Liver (tissue), 9 donors: ENCODE results near the gene PSMG4. TPM values are rescaled to one million over a fixed set of nuclear protein-coding genes. Genes with fewer than 3 reads are reported as not detected.

Experiments
- DNase-seq: peaks from one replicate; pipeline ENCODE4 v3.0.0-alpha.2; 2017; ENCODE audit warnings: low spot score
- H3K27ac ChIP-seq, 2 donors: one replicate each; pipeline ENCODE4 v1.7.0; 2013; ENCODE audit warnings: inconsistent platforms in 2 of 2, low read length in 2 of 2, control low read depth in 1 of 2, low read depth in 1 of 2, mild to moderate bottlenecking in 1 of 2
- H3K27me3 ChIP-seq, 4 donors: one replicate each; pipeline versions ENCODE4 v1.6.1 to v1.7.0; 2013; ENCODE audit warnings: low read length in 3 of 4, inconsistent platforms in 1 of 4, mild to moderate bottlenecking in 1 of 4, moderate library complexity in 1 of 4; ENCODE audit not compliant: control insufficient read depth in 4 of 4, insufficient read depth in 4 of 4
- H3K36me3 ChIP-seq, 4 donors: one replicate each; pipeline versions ENCODE4 v1.6.1 to v1.7.0; 2013; ENCODE audit warnings: low read length in 3 of 4, mild to moderate bottlenecking in 3 of 4, low read depth in 1 of 4, moderate library complexity in 1 of 4; ENCODE audit not compliant: control insufficient read depth in 4 of 4, insufficient read depth in 3 of 4
- H3K4me1 ChIP-seq, 4 donors: one replicate each; pipeline versions ENCODE4 v1.6.1 to v1.7.0; 2013; ENCODE audit warnings: low read length in 3 of 4, mild to moderate bottlenecking in 3 of 4, moderate library complexity in 1 of 4; ENCODE audit not compliant: control insufficient read depth in 4 of 4, insufficient read depth in 4 of 4
- H3K4me3 ChIP-seq, 3 donors: one replicate each; pipeline versions ENCODE4 v1.6.1 to v1.7.0; 2013; ENCODE audit warnings: low read length in 3 of 3, control low read depth in 1 of 3, low read depth in 1 of 3, mild to moderate bottlenecking in 1 of 3
- H3K9ac ChIP-seq, 2 donors: one replicate each; pipeline ENCODE4 v1.7.0; 2013; ENCODE audit warnings: low read length in 2 of 2, mild to moderate bottlenecking in 2 of 2, moderate library complexity in 2 of 2, control low read depth in 1 of 2, low read depth in 1 of 2
- H3K9me3 ChIP-seq, 4 donors: one replicate each; pipeline versions ENCODE4 v1.6.1 to v1.7.0; 2013; ENCODE audit warnings: low read length in 3 of 4; ENCODE audit not compliant: control insufficient read depth in 4 of 4
- ATF3 ChIP-seq: IDR thresholded peaks from 2 replicates; pipeline ENCODE4 v1.6.1; 2016; ENCODE audit warnings: antibody characterized with exemption
- CTCF ChIP-seq: fragments of 150-350 bp; IDR thresholded peaks from 2 replicates; pipeline ENCODE4 v1.5.1; 2017; ENCODE audit warnings: improper control_type of control experiment, low read depth, low read length; ENCODE audit not compliant: missing input control
- EGR1 ChIP-seq, 2 donors: IDR thresholded peaks; 2 replicates each; pipeline ENCODE4 v1.6.1; 2016 to 2018; ENCODE audit warnings: antibody characterized with exemption in 2 of 2, low read depth in 2 of 2
- FOXA1 ChIP-seq: IDR thresholded peaks from 2 replicates; pipeline ENCODE4 v1.6.1; 2016; ENCODE audit warnings: antibody characterized with exemption
- FOXA2 ChIP-seq: IDR thresholded peaks from 2 replicates; pipeline ENCODE4 v1.6.1; 2016; ENCODE audit warnings: antibody characterized with exemption
- GABPA ChIP-seq, 2 donors: IDR thresholded peaks in 1 of 2; conservative IDR thresholded peaks in 1 of 2; 2 replicates each; pipeline ENCODE4 v1.6.1; 2016; ENCODE audit warnings: antibody characterized with exemption in 2 of 2, mild to moderate bottlenecking in 1 of 2, moderate library complexity in 1 of 2
- HNF4A ChIP-seq, 2 donors: conservative IDR thresholded peaks; 2 replicates each; pipeline ENCODE4 v1.6.1; 2016; ENCODE audit warnings: antibody characterized with exemption in 2 of 2, mild to moderate bottlenecking in 2 of 2
- HNF4G ChIP-seq: IDR thresholded peaks from 2 replicates; pipeline ENCODE4 v1.6.1; 2016; ENCODE audit warnings: antibody characterized with exemption
- JUND ChIP-seq, 2 donors: IDR thresholded peaks; 2 replicates each; pipeline ENCODE4 v1.6.1; 2016; ENCODE audit warnings: antibody characterized with exemption in 2 of 2
- MAX ChIP-seq: IDR thresholded peaks from 2 replicates; pipeline ENCODE4 v1.6.1; 2016; ENCODE audit warnings: antibody characterized with exemption
- NR2F2 ChIP-seq: IDR thresholded peaks from 2 replicates; pipeline ENCODE4 v1.6.1; 2016; ENCODE audit warnings: antibody characterized with exemption
- RAD21 ChIP-seq, 2 donors: IDR thresholded peaks; 2 replicates each; pipeline ENCODE4 v1.6.1; 2016; ENCODE audit warnings: antibody characterized with exemption in 2 of 2, mild to moderate bottlenecking in 2 of 2
- REST ChIP-seq: IDR thresholded peaks from 2 replicates; pipeline ENCODE4 v1.6.1; 2016; ENCODE audit warnings: antibody characterized with exemption, mild to moderate bottlenecking
- RXRA ChIP-seq, 2 donors: IDR thresholded peaks; 2 replicates each; pipeline ENCODE4 v1.6.1; 2017 to 2018; ENCODE audit warnings: antibody characterized with exemption in 2 of 2, mild to moderate bottlenecking in 1 of 2
- SP1 ChIP-seq: IDR thresholded peaks from 2 replicates; pipeline ENCODE4 v1.6.1; 2018; ENCODE audit warnings: antibody characterized with exemption, mild to moderate bottlenecking
- TAF1 ChIP-seq: conservative IDR thresholded peaks from 2 replicates; pipeline ENCODE4 v1.6.1; 2016; ENCODE audit warnings: antibody characterized with exemption, mild to moderate bottlenecking
- YY1 ChIP-seq: IDR thresholded peaks from 2 replicates; pipeline ENCODE4 v1.6.1; 2016; ENCODE audit warnings: antibody characterized with exemption, mild to moderate bottlenecking
- ZBTB33 ChIP-seq: IDR thresholded peaks from 2 replicates; pipeline ENCODE4 v1.6.1; 2016; ENCODE audit warnings: antibody characterized with exemption
- WGBS: extraction: QIAGEN DNeasy Blood & Tissue Kit; methylation state at CpG from one replicate; pipeline ENCODE4 v1.1.7; 2013; 5-methylcytosine and 5-hydroxymethylcytosine counted together
- polyA plus RNA-seq, 2 donors: library from polyadenylated mRNA; stranded (reverse) in 1 of 2; unstranded in 1 of 2; fragments of 200-250 nt in 1 of 2; fragments of >200 nt in 1 of 2; fragmentation: Nextera tagmentation in 1 of 2; extraction: Ambion mirVana in 1 of 2; gene quantifications; one replicate each; pipeline versions ENCODE4 v1.2.1 to v1.2.3, GENCODE V29; 2013 to 2015
- total RNA-seq, 2 donors: library from RNA; depleted of rRNA; stranded (reverse); fragments of >200 nt; gene quantifications; one replicate each; pipeline ENCODE4 v1.2.3, GENCODE V29; 2014
- donor health status: healthy.
- donor health status: healthy.
- donor health status: healthy.
- donor health status: healthy.
- donor health status: healthy.

PSMG4 gene
- total and polyA plus RNA-seq, 4 donors = 10.7 to 28.5 (median 15.1) TPM

GRCh38 chr6:3258201-3258600, 546 bp upstream of the PSMG4 start (continued):
- TF ChIP-seq SP1 = no peak

GRCh38 chr6:3259491-3259958, 778 bp downstream of the PSMG4 start:
- peak overlapping the region; percentile 34 to 45 for H3K9ac ChIP-seq
- H3K4me1 ChIP-seq = peaks cover 10 to 42% (median 33%) of the 10 kb centered on the region in 4 donors
- H3K27me3 ChIP-seq = no peaks in the 10 kb centered on the region
- under 1% methylated on average over 21 of the region's 21 CpGs for WGBS
- peak overlapping the region; percentile 81 to 88 for H3K27ac ChIP-seq
- TF ChIP-seq REST = no peak
- peak in 1 of 2 donors; percentile 14 for TF ChIP-seq RAD21 (IDR thresholded peaks at IDR 0.05)
- TF ChIP-seq HNF4G = no peak
- TF ChIP-seq YY1 = peak; percentile 46
- TF ChIP-seq MAX = peak; percentile 53
- TF ChIP-seq RXRA (IDR thresholded peaks at IDR 0.05) = peak in 1 of 2 donors; percentile 10
- H3K9me3 ChIP-seq = no peaks in the 10 kb centered on the region
- peaks cover 0 to 3% (median 1%) of the 10 kb centered on the region in 4 donors for H3K36me3 ChIP-seq
- peak overlapping the region; percentile 87 to 92 (median 91) for H3K4me3 ChIP-seq
- no peak for DNase-seq

GRCh38 chr6:3260296-3260695, 1.5 kb downstream of the PSMG4 start:
- WGBS = 89% methylated on average over 14 of the region's 14 CpGs
- no peak for DNase-seq
- Histone ChIP-seq H3K27ac (no peak overlapping the region), H3K27me3 (no peaks in the 10 kb centered on the region), H3K9me3 (no peaks in the 10 kb centered on the region), H3K36me3 (peaks cover 0 to 3% (median 1%) of the 10 kb centered on the region in 4 donors), H3K4me1 (peaks cover 10 to 49% (median 40%) of the 10 kb centered on the region in 4 donors), H3K9ac (no peak overlapping the region), H3K4me3 (no peak overlapping the region)
- no peak for TF ChIP-seq CTCF
- TF ChIP-seq FOXA1 = no peak
- TF ChIP-seq MAX = no peak
- TF ChIP-seq ZBTB33 = no peak
- no peak for TF ChIP-seq RXRA (IDR thresholded peaks at IDR 0.05)
- TF ChIP-seq EGR1 (IDR thresholded peaks at IDR 0.05; ENCODE audit: low read depth in 2 of 2) = no peak
- no peak for TF ChIP-seq SP1
- TF ChIP-seq REST = no peak
- no peak for TF ChIP-seq NR2F2
- no peak for TF ChIP-seq GABPA (IDR thresholded peaks at IDR 0.05 in 1 of 2, conservative IDR thresholded peaks at IDR 0.05 in 1 of 2)
- TF ChIP-seq ATF3 = no peak
- no peak for TF ChIP-seq RAD21 (IDR thresholded peaks at IDR 0.05)
- TF ChIP-seq HNF4G = no peak
- no peak for TF ChIP-seq JUND (IDR thresholded peaks at IDR 0.05)
- no peak for TF ChIP-seq YY1
- TF ChIP-seq TAF1 = no peak
- no peak for TF ChIP-seq HNF4A (conservative IDR thresholded peaks at IDR 0.05)
- no peak for TF ChIP-seq FOXA2
